ENCODE results near the gene PAX3. TPM values are rescaled to one million over a fixed set of nuclear protein-coding genes. Genes with fewer than 3 reads are reported as not detected.

The PAX3 gene
- total RNA-seq, 1 experiment from 2014 or later, result not detected

- no peak for DNase-seq
- no peak overlapping the region for H3K27ac Mint-ChIP-seq (ENCODE audit: unreplicated experiment)
- no TSS peak for BruUV-seq (replicated peaks)
- no peaks in the 10 kb centered on the region for H3K36me3 Mint-ChIP-seq (ENCODE audit: insufficient read depth, unreplicated experiment)
- intact Hi-C loops (cut with micrococcal nuclease; ENCODE audit: unreplicated experiment), result loop anchor here (10.0 kb wide), 1 partner anchor 676 kb away; no protein-coding TSS in a partner anchor
- H3K27me3 Mint-ChIP-seq (ENCODE audit: insufficient read depth, unreplicated experiment), result peaks cover 40% of the 10 kb centered on the region
- H3K4me3 Mint-ChIP-seq (ENCODE audit: unreplicated experiment), result no peak overlapping the region
- Histone ChIP-seq H3K36me3 (ENCODE audit: control insufficient read depth, insufficient read depth, low read length) (no peaks in the 10 kb centered on the region), H3K9me3 (no peaks in the 10 kb centered on the region), H3K27me3 (replicated peaks; ENCODE audit: control insufficient read depth, insufficient read depth, low read length) (peaks cover 4% of the 10 kb centered on the region), H3K4me3 (ENCODE audit: low read depth, low read length) (no peak overlapping the region), H3K4me1 (no peaks in the 10 kb centered on the region; the same call in 1 of the 2 replicates)
- H3K4me1 Mint-ChIP-seq (ENCODE audit: low read depth, unreplicated experiment), result peaks cover 10% of the 10 kb centered on the region
- ChIA-PET CTCF (no interaction called here), POLR2A (no interaction called here)
- peaks cover 10% of the 10 kb centered on the region for H3K9me3 Mint-ChIP-seq (ENCODE audit: unreplicated experiment)
- no peak for TF ChIP-seq CTCF (IDR thresholded peaks at IDR 0.05; ENCODE audit: insufficient read depth in 1 of 2, low read depth in 1 of 2, low read length in 1 of 2, severe bottlenecking in 1 of 2, unreplicated experiment in 1 of 2)
These were observed 2.4 kb upstream of the PAX3 start for GRCh38 chr2:222301053-222301795.

- ChIA-PET CTCF (no interaction called here), POLR2A (no interaction called here)
- TF ChIP-seq CTCF (IDR thresholded peaks at IDR 0.05; ENCODE audit: insufficient read depth in 1 of 2, low read depth in 1 of 2, low read length in 1 of 2, severe bottlenecking in 1 of 2, unreplicated experiment in 1 of 2), result no peak
- no peaks in the 10 kb centered on the region for H3K4me1 ChIP-seq
- H3K9me3 ChIP-seq, result no peaks in the 10 kb centered on the region
- Mint-ChIP-seq H3K27ac (ENCODE audit: unreplicated experiment) (no peak overlapping the region), H3K4me1 (ENCODE audit: low read depth, unreplicated experiment) (peaks cover 9% of the 10 kb centered on the region), H3K9me3 (ENCODE audit: unreplicated experiment) (peaks cover 10% of the 10 kb centered on the region), H3K27me3 (ENCODE audit: insufficient read depth, unreplicated experiment) (peaks cover 40% of the 10 kb centered on the region), H3K36me3 (ENCODE audit: insufficient read depth, unreplicated experiment) (no peaks in the 10 kb centered on the region), H3K4me3 (ENCODE audit: unreplicated experiment) (no peak overlapping the region)
- intact Hi-C loops (cut with micrococcal nuclease; ENCODE audit: unreplicated experiment), result loop anchor here (10.0 kb wide), 1 partner anchor 676 kb away; no protein-coding TSS in a partner anchor
- no TSS peak for BruUV-seq (replicated peaks)
- no peaks in the 10 kb centered on the region for H3K36me3 ChIP-seq (ENCODE audit: control insufficient read depth, insufficient read depth, low read length)
- no peak for DNase-seq
- peaks cover 4% of the 10 kb centered on the region for H3K27me3 ChIP-seq (replicated peaks; ENCODE audit: control insufficient read depth, insufficient read depth, low read length)
- H3K4me3 ChIP-seq (ENCODE audit: low read depth, low read length), result no peak overlapping the region
These were observed 1.9 kb upstream of the PAX3 start for GRCh38 chr2:222300726-222301052.

GRCh38 chr2:222299906-222300725 is 1.3 kb upstream of the PAX3 start:
- Histone ChIP-seq H3K36me3 (ENCODE audit: control insufficient read depth, insufficient read depth, low read length) (no peaks in the 10 kb centered on the region), H3K4me1 (no peaks in the 10 kb centered on the region), H3K9me3 (no peaks in the 10 kb centered on the region), H3K4me3 (ENCODE audit: low read depth, low read length) (no peak overlapping the region), H3K27me3 (replicated peaks; ENCODE audit: control insufficient read depth, insufficient read depth, low read length) (peaks cover 4% of the 10 kb centered on the region)
- POLR2A ChIA-PET, result no interaction called here
- intact Hi-C loops (cut with micrococcal nuclease; ENCODE audit: unreplicated experiment), result loop anchor here (10.0 kb wide), 1 partner anchor 675 kb away; no protein-coding TSS in a partner anchor
- Mint-ChIP-seq H3K4me1 (ENCODE audit: low read depth, unreplicated experiment) (peaks cover 4% of the 10 kb centered on the region), H3K9me3 (ENCODE audit: unreplicated experiment) (peaks cover 10% of the 10 kb centered on the region), H3K36me3 (ENCODE audit: insufficient read depth, unreplicated experiment) (no peaks in the 10 kb centered on the region), H3K27ac (ENCODE audit: unreplicated experiment) (no peak overlapping the region), H3K27me3 (ENCODE audit: insufficient read depth, unreplicated experiment) (peaks cover 40% of the 10 kb centered on the region), H3K4me3 (ENCODE audit: unreplicated experiment) (no peak overlapping the region)
- TF ChIP-seq CTCF (IDR thresholded peaks at IDR 0.05; ENCODE audit: insufficient read depth in 1 of 2, low read depth in 1 of 2, low read length in 1 of 2, severe bottlenecking in 1 of 2, unreplicated experiment in 1 of 2), result no peak
- no TSS peak for BruUV-seq (replicated peaks)
- CTCF ChIA-PET, result no interaction called here
- no peak for DNase-seq
